Kidney (tissue), 14 donors: ENCODE measurements around the gene NAT16. TPM values are rescaled to one million over a fixed set of nuclear protein-coding genes. Genes with fewer than 3 reads are reported as not detected.

ENCODE experiments used
- DNase-seq, 5 donors: peaks; one replicate each; pipeline ENCODE4 v3.0.0-alpha.2; 2013 to 2020
- FAIRE-seq: peaks from 2 replicates; lab custom pipeline; 2012; peaks lifted over from hg19 to GRCh38; lab: Jason Lieb, UNC
- H3K27ac ChIP-seq, 2 donors: one replicate each; pipeline ENCODE4 v1.7.0; 2013; ENCODE audit warnings: low read depth in 2 of 2, low read length in 2 of 2, inconsistent platforms in 1 of 2
- H3K27me3 ChIP-seq: one replicate; pipeline ENCODE4 v1.7.1; 2013; ENCODE audit warnings: low read length, inconsistent platforms; ENCODE audit not compliant: control insufficient read depth, insufficient read depth
- H3K36me3 ChIP-seq, 3 donors: one replicate each; pipeline versions ENCODE4 v1.7.0 to v1.7.1; 2013; ENCODE audit warnings: low read length in 3 of 3, control low read depth in 1 of 3, inconsistent platforms in 1 of 3; ENCODE audit not compliant: insufficient read depth in 3 of 3, control insufficient read depth in 2 of 3
- H3K4me1 ChIP-seq, 3 donors: one replicate each; pipeline versions ENCODE4 v1.7.0 to v1.7.1; 2013; ENCODE audit warnings: low read length in 3 of 3, inconsistent platforms in 1 of 3, low read depth in 1 of 3; ENCODE audit not compliant: control insufficient read depth in 2 of 3, insufficient read depth in 2 of 3
- H3K4me3 ChIP-seq, 3 donors: one replicate each; pipeline versions ENCODE4 v1.7.0 to v1.8.1; 2013; ENCODE audit warnings: low read length in 3 of 3, control low read depth in 1 of 3, inconsistent platforms in 1 of 3
- H3K9ac ChIP-seq, 3 donors: one replicate each; pipeline versions ENCODE4 v1.7.0 to v1.7.1; 2013; ENCODE audit warnings: low read length in 3 of 3, control low read depth in 1 of 3, inconsistent platforms in 1 of 3
- H3K9me3 ChIP-seq, 3 donors: one replicate each; pipeline versions ENCODE4 v1.7.0 to v1.7.1; 2013; ENCODE audit warnings: low read length in 3 of 3, control low read depth in 1 of 3, inconsistent platforms in 1 of 3; ENCODE audit not compliant: control insufficient read depth in 2 of 3, insufficient read depth in 1 of 3
- CTCF ChIP-seq: IDR thresholded peaks from 3 replicates; pipeline ENCODE4 v1.5.1; 2012; ENCODE audit warnings: mild to moderate bottlenecking, moderate library complexity, borderline replicate concordance; ENCODE audit not compliant: insufficient read depth; ENCODE audit errors: extremely low read depth
- intact Hi-C: fragments of 100-400 bp; cut with DNase I; formaldehyde crosslinking; loops from one replicate; pipeline ENCODE4 v1.11.1; 2022
- polyA plus RNA-seq: library from polyadenylated mRNA; stranded (reverse); fragments of 350-450 nt; fragmentation: Illumina TruSeq; extraction: RNeasy Lipid Tissue Mini Kit (QIAGEN cat#74804); gene quantifications from one replicate; pipeline ENCODE4 v1.2.3, GENCODE V29; 2014; ENCODE audit warnings: low read depth, low replicate concordance; ENCODE audit not compliant: insufficient read depth
- total RNA-seq: library from RNA; stranded (reverse); fragmentation: NEBNext Ultra II Directional; extraction: Animal tissue kit (Norgen Biotek cat#: 25700); gene quantifications from one replicate; pipeline ENCODE4 v1.2.1, GENCODE V29; 2021
- donor health status: control.
- donor health status: control.
- donor health status: control.
- donor health status: control.
- donor health status: control.
- donor health status: DM: yes; HTN: yes; CAD: no.
- donor health status: Normal renal cell carcinoma (clear cell type).

NAT16 gene
- total and polyA plus RNA-seq, 2 donors from 2014 or later: not detected

DNA sequence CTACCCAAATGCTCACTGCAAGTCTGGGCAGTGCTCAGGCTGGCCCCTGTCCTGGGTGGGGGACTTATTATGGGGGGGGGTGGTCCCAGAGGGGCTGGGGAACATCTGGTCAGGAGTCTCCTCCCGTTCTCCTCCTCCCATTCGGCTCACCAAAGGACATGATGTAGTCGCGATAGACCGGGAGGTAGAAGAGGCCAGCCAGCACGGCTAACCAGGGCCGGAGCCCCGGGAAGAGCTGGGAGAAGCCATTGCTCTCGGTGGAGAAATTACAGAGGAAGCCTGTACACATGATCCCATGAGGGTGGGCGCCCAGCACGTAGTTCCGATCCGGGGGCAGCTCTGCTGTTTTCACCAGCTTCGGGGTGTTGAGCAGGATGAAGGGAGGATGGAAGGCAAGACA, 18.4 kb upstream of the NAT16 start:
- Histone ChIP-seq H3K36me3 (no peaks in the 10 kb centered on the region), H3K9me3 (no peaks in the 10 kb centered on the region), H3K27ac (no peak overlapping the region), H3K4me3 (no peak overlapping the region), H3K9ac (no peak overlapping the region), H3K4me1 (peaks cover 0 to 2% (median 0%) of the 10 kb centered on the region in 3 donors), H3K27me3 (peaks cover 5% of the 10 kb centered on the region)
- DNase-seq (no peak), FAIRE-seq (no peak)
- TF ChIP-seq CTCF: no peak
- intact Hi-C loops: no loop called here

GRCh38 chr7:101197991-101198390, 17.9 kb upstream of the NAT16 start:
- H3K4me1 ChIP-seq: peaks cover 0 to 2% (median 0%) of the 10 kb centered on the region in 3 donors
- H3K27me3 ChIP-seq: peaks cover 5% of the 10 kb centered on the region
- H3K27ac ChIP-seq: no peak overlapping the region
- FAIRE-seq (no peak), DNase-seq (no peak)
- intact Hi-C loops: no loop called here
- no peak overlapping the region for H3K4me3 ChIP-seq
- H3K36me3 ChIP-seq: no peaks in the 10 kb centered on the region
- no peak for TF ChIP-seq CTCF
- H3K9me3 ChIP-seq: no peaks in the 10 kb centered on the region
- no peak overlapping the region for H3K9ac ChIP-seq

- H3K4me1 ChIP-seq: no peaks in the 10 kb centered on the region
- H3K27me3 ChIP-seq: no peaks in the 10 kb centered on the region
- H3K36me3 ChIP-seq: no peaks in the 10 kb centered on the region
- FAIRE-seq (no peak), DNase-seq (no peak)
- H3K27ac ChIP-seq: no peak overlapping the region
- no peak overlapping the region for H3K9ac ChIP-seq
- no peak overlapping the region for H3K4me3 ChIP-seq
- TF ChIP-seq CTCF: no peak
- H3K9me3 ChIP-seq: no peaks in the 10 kb centered on the region
- intact Hi-C loops: no loop called here
These were observed 15.8 kb upstream of the NAT16 start for GRCh38 chr7:101195884-101196283.

GRCh38 chr7:101189109-101189508, 9.0 kb upstream of the NAT16 start:
- no peaks in the 10 kb centered on the region for H3K27me3 ChIP-seq
- FAIRE-seq (no peak), DNase-seq (no peak)
- no peaks in the 10 kb centered on the region for H3K4me1 ChIP-seq
- H3K9me3 ChIP-seq: no peaks in the 10 kb centered on the region
- TF ChIP-seq CTCF: no peak
- no peak overlapping the region for H3K9ac ChIP-seq
- no peak overlapping the region for H3K4me3 ChIP-seq
- H3K36me3 ChIP-seq: no peaks in the 10 kb centered on the region
- no peak overlapping the region for H3K27ac ChIP-seq
- intact Hi-C loops: no loop called here
